GM12892 (cell line): ENCODE measurements around the gene LAT.
"Not testable (repeated sequence)": the region's sequence is repeated elsewhere in the genome, so short reads cannot be mapped to it uniquely, and the experiment has no call there.

Source experiments
- DNase-seq: peaks from one replicate; pipeline ENCODE4 v3.0.0; 2011; ENCODE audit not compliant: insufficient read length
- FAIRE-seq: peaks from 2 replicates; lab custom pipeline; 2011; peaks lifted over from hg19 to GRCh38; lab: Jason Lieb, UNC
- POLR2A ChIP-seq: IDR thresholded peaks from 2 replicates; pipeline ENCODE4 v1.6.1; 2011; ENCODE audit warnings: low read depth, low read length, control low read depth
- POLR2AphosphoS5 ChIP-seq: IDR thresholded peaks from 2 replicates; pipeline ENCODE4 v1.6.1; 2011; ENCODE audit warnings: low read depth, low read length, control low read depth
- TAF1 ChIP-seq: IDR thresholded peaks from 2 replicates; pipeline ENCODE4 v1.6.1; 2011; ENCODE audit warnings: low read depth, mild to moderate bottlenecking, control low read depth, low read length, borderline replicate concordance

Gene LAT

GRCh38 chr16:28951410-28951943, 33.4 kb upstream of the LAT start:
- DNase-seq (no peak), FAIRE-seq (no peak)
- TF ChIP-seq POLR2AphosphoS5 (no peak), TAF1 (no peak), POLR2A (no peak)

GRCh38 chr16:28958216-28958615, 26.6 kb upstream of the LAT start:
- TF ChIP-seq POLR2AphosphoS5, result no peak
- no peak for TF ChIP-seq TAF1
- TF ChIP-seq POLR2A, result no peak
- FAIRE-seq (no peak), DNase-seq (no peak)

- FAIRE-seq (no peak), DNase-seq (no peak)
- TF ChIP-seq POLR2A (no peak), POLR2AphosphoS5 (no peak), TAF1 (no peak)
These were observed 26.0 kb upstream of the LAT start for GRCh38 chr16:28958836-28959235.

GRCh38 chr16:28964072-28964471, 20.8 kb upstream of the LAT start:
- TF ChIP-seq POLR2AphosphoS5, result no peak
- no peak for TF ChIP-seq TAF1
- no peak for TF ChIP-seq POLR2A
- FAIRE-seq (no peak), DNase-seq (no peak)

GRCh38 chr16:28964496-28964895, 20.4 kb upstream of the LAT start:
- no peak for TF ChIP-seq TAF1
- TF ChIP-seq POLR2A, result no peak
- no peak for TF ChIP-seq POLR2AphosphoS5
- FAIRE-seq (no peak), DNase-seq (no peak)

GRCh38 chr16:28967156-28967555, 17.7 kb upstream of the LAT start:
- no peak for TF ChIP-seq TAF1
- no peak for TF ChIP-seq POLR2A

GRCh38 chr16:28969696-28970095, 15.2 kb upstream of the LAT start:
- FAIRE-seq, DNase-seq: not testable (repeated sequence)

More at GRCh38 chr16:28967156-28967555, 17.7 kb upstream of the LAT start:
- no peak for DNase-seq
- FAIRE-seq, result no peak

- no peak for DNase-seq
- FAIRE-seq, result no peak
These were observed 10.8 kb upstream of the LAT start for GRCh38 chr16:28974007-28974436.

GRCh38 chr16:28974437-28975157, 10.3 kb upstream of the LAT start, which contains the start of gene SPNS1:
Gene SPNS1, plus strand, starts transcription at chr16:28974778. Its CDS starts 374 bp downstream, at chr16:28975152.
- FAIRE-seq (peak; percentile 90), DNase-seq (peak; percentile 100)
- TF ChIP-seq TAF1 (peak; percentile 86), POLR2AphosphoS5 (0 out of 2 replicates have a peak, but pooled peaks have one; percentile 46), POLR2A (peak; percentile 80)

More at GRCh38 chr16:28974007-28974436, 10.8 kb upstream of the LAT start:
- no peak for TF ChIP-seq TAF1
- no peak for TF ChIP-seq POLR2A
- no peak for TF ChIP-seq POLR2AphosphoS5

GRCh38 chr16:28975158-28975599, 9.7 kb upstream of the LAT start:
- DNase-seq (no peak), FAIRE-seq (no peak)
- TF ChIP-seq TAF1 (no peak), POLR2AphosphoS5 (no peak), POLR2A (no peak)

GRCh38 chr16:28977703-28978662, 6.9 kb upstream of the LAT start:
- FAIRE-seq (no peak), DNase-seq (no peak)
- no peak for TF ChIP-seq TAF1
- TF ChIP-seq POLR2AphosphoS5, result no peak
- no peak for TF ChIP-seq POLR2A

- FAIRE-seq, DNase-seq: not testable (repeated sequence)
These were observed 4.5 kb upstream of the LAT start for GRCh38 chr16:28980330-28980729.
